Esophagus squamous epithelium (tissue), 4 donors: Measurements from ENCODE around the gene DNAJB7.

Source experiments
- POLR2A ChIP-seq, 4 donors: fragments of 450-650 bp; IDR thresholded peaks; one replicate each; pipeline ENCODE4 v1.6.1; 2017; ENCODE audit warnings: antibody characterized with exemption in 4 of 4, mild to moderate bottlenecking in 4 of 4, moderate library complexity in 3 of 4
- TF ChIP-seq, protein P1 (sequence below), 6 experiments: fragments of 450-650 bp in 4 of 6; fragments of 200-600 bp in 2 of 6; sonication (generic) in 2 of 6; IDR thresholded peaks; one replicate each; pipeline ENCODE4 v1.5.1; 2016 to 2019; ENCODE audit warnings: antibody characterized with exemption in 6 of 6, mild to moderate bottlenecking in 4 of 6, moderate library complexity in 4 of 6

DNA sequence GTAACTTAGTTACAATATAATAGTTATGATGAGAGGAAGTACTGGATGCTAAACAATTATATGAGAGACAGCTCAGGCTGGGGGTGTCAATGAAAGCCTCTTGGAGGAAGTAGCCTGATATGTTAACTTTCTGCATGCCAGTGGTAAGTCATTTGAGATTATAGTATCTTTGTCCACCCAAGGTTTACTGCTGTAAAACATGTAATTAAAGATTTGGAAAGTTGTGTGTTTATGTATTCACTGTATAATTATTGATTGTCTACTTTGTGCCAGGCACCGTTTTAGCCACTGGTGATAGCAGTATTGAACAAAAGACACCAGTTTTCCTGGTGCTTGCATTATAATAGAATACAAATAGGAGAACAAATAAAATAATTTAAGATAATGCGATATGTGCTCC, 624 bp upstream of the DNAJB7 start:
- TF ChIP-seq, protein P1, sequence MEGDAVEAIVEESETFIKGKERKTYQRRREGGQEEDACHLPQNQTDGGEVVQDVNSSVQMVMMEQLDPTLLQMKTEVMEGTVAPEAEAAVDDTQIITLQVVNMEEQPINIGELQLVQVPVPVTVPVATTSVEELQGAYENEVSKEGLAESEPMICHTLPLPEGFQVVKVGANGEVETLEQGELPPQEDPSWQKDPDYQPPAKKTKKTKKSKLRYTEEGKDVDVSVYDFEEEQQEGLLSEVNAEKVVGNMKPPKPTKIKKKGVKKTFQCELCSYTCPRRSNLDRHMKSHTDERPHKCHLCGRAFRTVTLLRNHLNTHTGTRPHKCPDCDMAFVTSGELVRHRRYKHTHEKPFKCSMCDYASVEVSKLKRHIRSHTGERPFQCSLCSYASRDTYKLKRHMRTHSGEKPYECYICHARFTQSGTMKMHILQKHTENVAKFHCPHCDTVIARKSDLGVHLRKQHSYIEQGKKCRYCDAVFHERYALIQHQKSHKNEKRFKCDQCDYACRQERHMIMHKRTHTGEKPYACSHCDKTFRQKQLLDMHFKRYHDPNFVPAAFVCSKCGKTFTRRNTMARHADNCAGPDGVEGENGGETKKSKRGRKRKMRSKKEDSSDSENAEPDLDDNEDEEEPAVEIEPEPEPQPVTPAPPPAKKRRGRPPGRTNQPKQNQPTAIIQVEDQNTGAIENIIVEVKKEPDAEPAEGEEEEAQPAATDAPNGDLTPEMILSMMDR (IDR thresholded peaks at IDR 0.05), result no peak
- no peak for TF ChIP-seq POLR2A (IDR thresholded peaks at IDR 0.05)
